GM19193 (cell line): ENCODE measurements around the gene PATJ.

Experiments
- POLR2A ChIP-seq: IDR thresholded peaks from 4 replicates; pipeline ENCODE4 v1.6.1; 2011; ENCODE audit not compliant: insufficient read depth, insufficient read length; ENCODE audit errors: extremely low read depth

Gene PATJ

DNA sequence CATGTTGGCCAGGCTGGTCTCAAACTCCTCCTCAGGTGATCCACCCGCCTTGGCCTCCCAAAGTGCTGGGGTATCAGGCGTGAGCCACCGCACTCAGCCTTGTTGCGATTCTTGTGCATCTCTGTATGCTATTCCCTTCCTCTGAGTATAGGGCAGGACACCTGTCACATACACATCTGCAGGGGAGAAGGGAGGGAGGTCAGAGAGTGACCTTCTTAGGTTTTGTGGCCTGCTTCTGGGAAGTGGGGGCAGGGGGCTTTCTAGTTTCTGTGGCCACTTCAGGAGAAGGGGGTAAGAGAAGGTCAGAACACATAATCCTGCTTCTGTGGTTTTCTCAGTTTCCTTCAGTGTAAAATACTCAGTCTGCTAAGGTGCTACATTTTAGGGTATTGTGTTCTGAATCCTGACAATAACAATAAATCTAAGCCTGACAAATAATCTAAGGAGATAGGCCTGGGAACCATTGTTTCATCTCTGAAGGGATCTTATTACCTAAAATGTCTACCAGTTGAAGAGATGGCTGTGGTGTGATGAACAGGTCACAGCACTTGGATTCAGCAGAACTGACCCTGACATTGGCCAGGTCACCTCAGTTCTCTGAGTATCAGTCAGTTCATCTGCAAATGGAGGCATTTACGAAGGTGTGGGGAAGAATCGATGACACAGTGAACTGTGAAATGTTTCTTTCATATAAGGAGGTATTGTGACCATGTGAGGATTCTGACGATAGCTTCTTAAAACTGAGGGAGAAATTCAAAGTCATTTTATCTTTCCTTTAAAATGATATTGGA is 239.8 kb downstream of the PATJ start:
- TF ChIP-seq POLR2A, result no peak

- TF ChIP-seq POLR2A, result no peak
These were observed 241.0 kb downstream of the PATJ start for GRCh38 chr1:61983236-61983635.

- no peak for TF ChIP-seq POLR2A
These were observed 250.0 kb downstream of the PATJ start for GRCh38 chr1:61992257-61992656.

DNA sequence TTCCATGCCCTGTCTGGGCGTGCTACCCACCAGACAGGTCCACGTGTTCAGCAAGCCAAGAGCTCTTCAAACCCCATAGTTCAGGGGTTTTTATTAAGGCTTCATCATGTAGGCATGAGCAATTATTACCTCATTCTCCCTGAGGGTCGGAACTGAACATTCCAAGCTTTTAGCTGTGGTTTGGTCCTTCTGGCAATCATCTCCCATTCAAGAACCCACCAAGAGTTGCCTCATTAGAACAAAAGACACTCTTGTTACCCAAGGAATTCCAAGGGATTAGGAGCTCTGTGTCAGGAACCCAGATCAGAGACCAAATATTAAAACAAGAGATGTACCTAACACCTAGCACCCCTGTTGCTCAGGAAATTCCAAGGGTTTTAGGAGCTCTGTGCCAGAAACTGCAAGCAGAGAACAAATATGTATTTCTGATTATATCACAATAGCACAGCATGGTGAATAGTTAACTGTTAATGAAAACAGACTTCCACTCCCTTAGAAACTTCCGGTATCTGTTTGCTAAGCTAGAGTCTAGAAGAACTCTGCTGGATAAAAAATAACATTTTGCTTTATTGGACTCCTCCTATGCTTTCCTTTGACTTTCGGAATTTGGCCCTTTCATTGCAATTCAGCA is 251.2 kb downstream of the PATJ start:
- no peak for TF ChIP-seq POLR2A

DNA sequence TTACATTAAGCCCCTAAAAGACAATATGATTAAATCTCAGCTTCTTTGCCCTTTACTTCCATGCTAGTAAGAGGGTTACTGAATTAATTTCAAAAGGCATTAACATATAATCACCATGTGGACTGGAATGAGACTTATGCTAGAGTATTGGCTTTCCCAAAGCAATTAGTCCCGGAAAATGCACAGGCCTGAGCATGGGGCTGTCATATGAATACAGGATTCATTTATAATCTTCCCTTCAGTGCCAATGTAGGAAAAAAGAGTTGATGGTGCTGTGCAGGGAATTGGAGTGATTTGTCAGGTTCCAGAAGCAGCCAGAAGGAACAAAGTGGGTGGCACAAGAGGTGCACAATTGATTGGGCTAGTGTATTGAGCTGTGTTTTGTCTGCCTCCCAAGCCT is 253.4 kb downstream of the PATJ start:
- TF ChIP-seq POLR2A, result no peak

GRCh38 chr1:61997123-61997522 is 254.8 kb downstream of the PATJ start:
- no peak for TF ChIP-seq POLR2A

DNA sequence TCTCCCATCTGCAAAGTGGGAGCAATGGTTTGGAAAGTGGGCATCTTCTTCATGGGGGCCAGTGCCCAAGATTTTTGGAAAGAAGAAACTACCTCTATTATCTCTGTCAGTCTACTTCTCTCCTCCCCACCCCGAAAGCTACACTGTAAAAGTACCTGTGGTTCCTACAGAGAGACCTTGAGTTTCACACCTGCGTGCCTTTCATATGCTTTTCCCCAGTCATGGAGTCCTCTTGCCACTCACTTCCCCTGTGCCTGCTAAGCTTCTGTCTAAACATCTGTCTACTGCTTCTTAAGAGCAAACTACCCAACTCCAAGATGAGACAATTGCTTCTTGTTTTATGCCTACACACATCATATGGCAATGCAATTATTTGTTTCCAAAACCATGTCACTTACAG is 261.5 kb downstream of the PATJ start:
- TF ChIP-seq POLR2A, result no peak

DNA sequence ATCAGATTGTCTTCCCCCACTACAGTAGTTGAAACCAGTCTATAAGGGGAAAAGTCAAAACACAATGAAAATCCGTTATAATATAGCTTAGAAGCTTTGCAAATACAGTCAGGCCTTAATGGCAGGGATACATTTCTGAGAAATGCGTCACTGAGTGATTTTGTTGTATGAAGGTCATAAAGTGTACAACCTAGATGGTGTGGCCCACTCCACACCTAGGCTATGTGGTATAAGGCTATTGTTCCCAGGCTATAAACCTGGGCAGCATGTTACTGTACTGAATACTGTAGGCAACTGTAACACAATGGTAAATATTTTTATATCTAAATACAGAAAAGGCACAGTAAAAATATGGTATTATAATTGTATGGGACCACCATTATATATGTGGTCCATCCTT is 264.4 kb downstream of the PATJ start:
- no peak for TF ChIP-seq POLR2A

GRCh38 chr1:62011006-62011405 is 268.7 kb downstream of the PATJ start:
- no peak for TF ChIP-seq POLR2A

DNA sequence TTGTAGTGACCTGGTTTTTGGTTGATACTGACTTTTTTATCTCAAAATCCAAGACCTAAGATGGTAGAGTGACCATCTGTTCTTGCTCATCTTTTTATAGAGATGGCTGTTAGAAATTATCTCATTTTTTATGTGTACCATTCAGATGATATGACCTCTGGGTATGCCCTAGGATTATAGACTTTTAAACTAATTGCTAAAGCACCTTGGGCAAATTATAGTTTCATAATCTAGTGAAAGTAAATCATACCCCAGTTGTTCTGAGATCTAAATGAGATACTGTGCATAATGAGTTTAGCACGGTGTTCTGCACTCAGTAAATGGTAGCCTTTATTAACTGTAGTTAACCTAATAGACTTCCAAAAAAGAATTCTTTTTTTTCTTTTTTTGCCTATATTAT is 269.8 kb downstream of the PATJ start:
- no peak for TF ChIP-seq POLR2A

GRCh38 chr1:62012836-62013235 is 270.6 kb downstream of the PATJ start:
- no peak for TF ChIP-seq POLR2A

GRCh38 chr1:62013264-62013663 is 271.0 kb downstream of the PATJ start:
- no peak for TF ChIP-seq POLR2A

- no peak for TF ChIP-seq POLR2A
These were observed 280.2 kb downstream of the PATJ start for GRCh38 chr1:62022382-62022983.

- TF ChIP-seq POLR2A, result no peak
These were observed 282.4 kb downstream of the PATJ start for GRCh38 chr1:62024690-62025089.

DNA sequence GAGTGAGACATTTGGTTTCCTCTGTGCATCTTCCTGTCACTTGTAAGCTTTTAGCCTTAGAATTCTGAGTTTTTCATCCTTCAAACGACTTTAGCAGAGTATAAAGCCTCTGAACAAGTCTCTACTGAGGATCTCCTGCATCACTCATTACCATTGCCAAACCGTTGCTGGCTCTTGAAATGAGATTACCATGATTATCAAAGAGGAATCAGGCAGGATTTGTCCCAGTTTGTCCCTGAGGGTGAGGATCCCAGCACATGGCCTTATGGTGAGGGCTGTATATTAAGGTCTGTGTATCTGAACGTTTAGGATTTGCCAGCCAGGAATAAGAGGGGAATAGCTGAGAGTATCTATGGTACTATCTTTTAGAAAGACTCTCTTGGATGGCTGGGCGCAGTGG is 282.9 kb downstream of the PATJ start:
- TF ChIP-seq POLR2A, result no peak

- no peak for TF ChIP-seq POLR2A
These were observed 283.6 kb downstream of the PATJ start for GRCh38 chr1:62025892-62026291.
